ENCODE data around the gene UPB1. TPM values are rescaled to one million over a fixed set of nuclear protein-coding genes. Genes with fewer than 3 reads are reported as not detected.

UPB1 gene
- total and polyA plus RNA-seq, 10 of the 15 experiments (the other 5 are each of a cell fraction or from before 2014, with no cell fraction given) = 0.89 to 20.5 (median 3.1) TPM

- TF ChIP-seq ZBTB4 (CRISPR knock-in tag; IDR thresholded peaks at IDR 0.05) (no peak), MEF2B (IDR thresholded peaks at IDR 0.05; ENCODE audit: partially characterized antibody, poor library complexity, severe bottlenecking) (peak; percentile 91), TBL1XR1 (IDR thresholded peaks at IDR 0.05; ENCODE audit: low read depth, low read length) (peak; percentile 89; the same call in 1 of the 2 replicates), TCF12 (IDR thresholded peaks at IDR 0.05; ENCODE audit: low read depth, low read length) (peak; percentile 44; the same call in 1 of the 2 replicates), IKZF1 (conservative IDR thresholded peaks at IDR 0.05) (peak; percentile 92), MEF2A (IDR thresholded peaks at IDR 0.05; ENCODE audit: insufficient read depth, low read depth, low read length) (no peak), RB1 (IDR thresholded peaks at IDR 0.05; ENCODE audit: borderline replicate concordance) (peak; percentile 75; the same call in 1 of the 2 replicates), KDM1A (IDR thresholded peaks at IDR 0.05; ENCODE audit: borderline replicate concordance) (no peak), SIX5 (IDR thresholded peaks at IDR 0.05; ENCODE audit: low read depth, low read length, severe bottlenecking) (no peak), RBBP5 (conservative IDR thresholded peaks at IDR 0.05) (no peak), RUNX3 (IDR thresholded peaks at IDR 0.05; ENCODE audit: low read length) (peak; percentile 92), CREB1 (IDR thresholded peaks at IDR 0.05; ENCODE audit: low read depth) (peak; percentile 68)
- TF ChIP-seq, protein P1, sequence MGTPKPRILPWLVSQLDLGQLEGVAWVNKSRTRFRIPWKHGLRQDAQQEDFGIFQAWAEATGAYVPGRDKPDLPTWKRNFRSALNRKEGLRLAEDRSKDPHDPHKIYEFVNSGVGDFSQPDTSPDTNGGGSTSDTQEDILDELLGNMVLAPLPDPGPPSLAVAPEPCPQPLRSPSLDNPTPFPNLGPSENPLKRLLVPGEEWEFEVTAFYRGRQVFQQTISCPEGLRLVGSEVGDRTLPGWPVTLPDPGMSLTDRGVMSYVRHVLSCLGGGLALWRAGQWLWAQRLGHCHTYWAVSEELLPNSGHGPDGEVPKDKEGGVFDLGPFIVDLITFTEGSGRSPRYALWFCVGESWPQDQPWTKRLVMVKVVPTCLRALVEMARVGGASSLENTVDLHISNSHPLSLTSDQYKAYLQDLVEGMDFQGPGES (IDR thresholded peaks at IDR 0.05) = no peak
- TF ChIP-seq, protein P2, sequence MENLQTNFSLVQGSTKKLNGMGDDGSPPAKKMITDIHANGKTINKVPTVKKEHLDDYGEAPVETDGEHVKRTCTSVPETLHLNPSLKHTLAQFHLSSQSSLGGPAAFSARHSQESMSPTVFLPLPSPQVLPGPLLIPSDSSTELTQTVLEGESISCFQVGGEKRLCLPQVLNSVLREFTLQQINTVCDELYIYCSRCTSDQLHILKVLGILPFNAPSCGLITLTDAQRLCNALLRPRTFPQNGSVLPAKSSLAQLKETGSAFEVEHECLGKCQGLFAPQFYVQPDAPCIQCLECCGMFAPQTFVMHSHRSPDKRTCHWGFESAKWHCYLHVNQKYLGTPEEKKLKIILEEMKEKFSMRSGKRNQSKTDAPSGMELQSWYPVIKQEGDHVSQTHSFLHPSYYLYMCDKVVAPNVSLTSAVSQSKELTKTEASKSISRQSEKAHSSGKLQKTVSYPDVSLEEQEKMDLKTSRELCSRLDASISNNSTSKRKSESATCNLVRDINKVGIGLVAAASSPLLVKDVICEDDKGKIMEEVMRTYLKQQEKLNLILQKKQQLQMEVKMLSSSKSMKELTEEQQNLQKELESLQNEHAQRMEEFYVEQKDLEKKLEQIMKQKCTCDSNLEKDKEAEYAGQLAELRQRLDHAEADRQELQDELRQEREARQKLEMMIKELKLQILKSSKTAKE (IDR thresholded peaks at IDR 0.05; ENCODE audit: low read depth, poor library complexity, severe bottlenecking) = peak; percentile 48
- TF ChIP-seq, protein P3, sequence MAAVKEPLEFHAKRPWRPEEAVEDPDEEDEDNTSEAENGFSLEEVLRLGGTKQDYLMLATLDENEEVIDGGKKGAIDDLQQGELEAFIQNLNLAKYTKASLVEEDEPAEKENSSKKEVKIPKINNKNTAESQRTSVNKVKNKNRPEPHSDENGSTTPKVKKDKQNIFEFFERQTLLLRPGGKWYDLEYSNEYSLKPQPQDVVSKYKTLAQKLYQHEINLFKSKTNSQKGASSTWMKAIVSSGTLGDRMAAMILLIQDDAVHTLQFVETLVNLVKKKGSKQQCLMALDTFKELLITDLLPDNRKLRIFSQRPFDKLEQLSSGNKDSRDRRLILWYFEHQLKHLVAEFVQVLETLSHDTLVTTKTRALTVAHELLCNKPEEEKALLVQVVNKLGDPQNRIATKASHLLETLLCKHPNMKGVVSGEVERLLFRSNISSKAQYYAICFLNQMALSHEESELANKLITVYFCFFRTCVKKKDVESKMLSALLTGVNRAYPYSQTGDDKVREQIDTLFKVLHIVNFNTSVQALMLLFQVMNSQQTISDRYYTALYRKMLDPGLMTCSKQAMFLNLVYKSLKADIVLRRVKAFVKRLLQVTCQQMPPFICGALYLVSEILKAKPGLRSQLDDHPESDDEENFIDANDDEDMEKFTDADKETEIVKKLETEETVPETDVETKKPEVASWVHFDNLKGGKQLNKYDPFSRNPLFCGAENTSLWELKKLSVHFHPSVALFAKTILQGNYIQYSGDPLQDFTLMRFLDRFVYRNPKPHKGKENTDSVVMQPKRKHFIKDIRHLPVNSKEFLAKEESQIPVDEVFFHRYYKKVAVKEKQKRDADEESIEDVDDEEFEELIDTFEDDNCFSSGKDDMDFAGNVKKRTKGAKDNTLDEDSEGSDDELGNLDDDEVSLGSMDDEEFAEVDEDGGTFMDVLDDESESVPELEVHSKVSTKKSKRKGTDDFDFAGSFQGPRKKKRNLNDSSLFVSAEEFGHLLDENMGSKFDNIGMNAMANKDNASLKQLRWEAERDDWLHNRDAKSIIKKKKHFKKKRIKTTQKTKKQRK (IDR thresholded peaks at IDR 0.05; ENCODE audit: low read depth, low read length) = no peak
- TF ChIP-seq, protein P4, sequence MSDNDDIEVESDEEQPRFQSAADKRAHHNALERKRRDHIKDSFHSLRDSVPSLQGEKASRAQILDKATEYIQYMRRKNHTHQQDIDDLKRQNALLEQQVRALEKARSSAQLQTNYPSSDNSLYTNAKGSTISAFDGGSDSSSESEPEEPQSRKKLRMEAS (IDR thresholded peaks at IDR 0.05; ENCODE audit: low read depth, low read length) = no peak
- TF ChIP-seq, protein P5, sequence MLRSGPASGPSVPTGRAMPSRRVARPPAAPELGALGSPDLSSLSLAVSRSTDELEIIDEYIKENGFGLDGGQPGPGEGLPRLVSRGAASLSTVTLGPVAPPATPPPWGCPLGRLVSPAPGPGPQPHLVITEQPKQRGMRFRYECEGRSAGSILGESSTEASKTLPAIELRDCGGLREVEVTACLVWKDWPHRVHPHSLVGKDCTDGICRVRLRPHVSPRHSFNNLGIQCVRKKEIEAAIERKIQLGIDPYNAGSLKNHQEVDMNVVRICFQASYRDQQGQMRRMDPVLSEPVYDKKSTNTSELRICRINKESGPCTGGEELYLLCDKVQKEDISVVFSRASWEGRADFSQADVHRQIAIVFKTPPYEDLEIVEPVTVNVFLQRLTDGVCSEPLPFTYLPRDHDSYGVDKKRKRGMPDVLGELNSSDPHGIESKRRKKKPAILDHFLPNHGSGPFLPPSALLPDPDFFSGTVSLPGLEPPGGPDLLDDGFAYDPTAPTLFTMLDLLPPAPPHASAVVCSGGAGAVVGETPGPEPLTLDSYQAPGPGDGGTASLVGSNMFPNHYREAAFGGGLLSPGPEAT (IDR thresholded peaks at IDR 0.05; ENCODE audit: low read depth) = peak; percentile 95
These were observed 8.2 kb downstream of the UPB1 start (continued) for GRCh38 chr22:24503137-24503842.

Data from GM12878 (cell line).